Activated CD8-positive, alpha-beta memory T cell treated with anti-CD3 and anti-CD28 coated beads for 24 hours (primary cell): ENCODE results near the gene CTPS1.
A peak's percentile ranks its signal among the peaks of the same experiment; 100 is the strongest.

Source experiments
- DNase-seq: peaks from one replicate; pipeline ENCODE4 v3.0.0-alpha.2; 2020

The CTPS1 gene

GRCh38 chr1:40971966-40972365 is 7.5 kb upstream of the CTPS1 start:
- no peak for DNase-seq

- DNase-seq = no peak
Measured at GRCh38 chr1:40973912-40974311, 5.6 kb upstream of the CTPS1 start.

GRCh38 chr1:40974945-40975344 is 4.6 kb upstream of the CTPS1 start:
- no peak for DNase-seq

- DNase-seq = no peak
Measured at GRCh38 chr1:40976952-40977690, 2.4 kb upstream of the CTPS1 start.

GRCh38 chr1:40977716-40978115 is 1.8 kb upstream of the CTPS1 start:
- no peak for DNase-seq

- DNase-seq = no peak
Measured at GRCh38 chr1:40978886-40979240, 633 bp upstream of the CTPS1 start.

GRCh38 chr1:40980068-40980452 is 564 bp downstream of the CTPS1 start:
- DNase-seq = no peak

- DNase-seq = peak; percentile 82
Measured at GRCh38 chr1:40980453-40981121, 1.1 kb downstream of the CTPS1 start.

- DNase-seq = no peak
Measured at GRCh38 chr1:40981691-40982448, 2.4 kb downstream of the CTPS1 start.

GRCh38 chr1:40982721-40983120 is 3.2 kb downstream of the CTPS1 start:
- DNase-seq = no peak

GRCh38 chr1:40983286-40983685 is 3.8 kb downstream of the CTPS1 start:
- no peak for DNase-seq

- DNase-seq = no peak
Measured at GRCh38 chr1:40984066-40984465, 4.6 kb downstream of the CTPS1 start.

- no peak for DNase-seq
Measured at GRCh38 chr1:40984531-40984930, 5.0 kb downstream of the CTPS1 start.

- no peak for DNase-seq
Measured at GRCh38 chr1:40985161-40985560, 5.7 kb downstream of the CTPS1 start.

GRCh38 chr1:40985875-40986274 is 6.4 kb downstream of the CTPS1 start:
- DNase-seq = no peak

GRCh38 chr1:40986328-40986783 is 6.9 kb downstream of the CTPS1 start:
- no peak for DNase-seq

- DNase-seq = no peak
Measured at GRCh38 chr1:40986956-40987355, 7.5 kb downstream of the CTPS1 start.

- DNase-seq = no peak
Measured at GRCh38 chr1:40987439-40988276, 8.2 kb downstream of the CTPS1 start.

GRCh38 chr1:40988280-40988679 is 8.8 kb downstream of the CTPS1 start:
- DNase-seq = no peak

- DNase-seq = no peak
Measured at GRCh38 chr1:40989066-40989465, 9.6 kb downstream of the CTPS1 start.

GRCh38 chr1:40997096-40997495 is 17.6 kb downstream of the CTPS1 start:
- no peak for DNase-seq

- DNase-seq = no peak
Measured at GRCh38 chr1:40998668-40999067, 19.2 kb downstream of the CTPS1 start.

GRCh38 chr1:41003127-41003639 is 23.7 kb downstream of the CTPS1 start:
- no peak for DNase-seq
